PC-9 (cell line): ENCODE results near the gene PCDH9.

ENCODE experiments used
- EZH2 ChIP-seq: fragments of 200-600 bp; sonication (generic); IDR thresholded peaks from 2 replicates; pipeline ENCODE4 v1.8.0; 2017; ENCODE audit warnings: antibody characterized with exemption, low read depth
- TF ChIP-seq, protein P1 (sequence below): fragments of 200-600 bp; sonication (generic); conservative IDR thresholded peaks from 2 replicates; pipeline ENCODE4 v1.6.1; 2017; ENCODE audit warnings: mixed run types, antibody characterized with exemption, mild to moderate bottlenecking, moderate library complexity

- TF ChIP-seq, protein P1, sequence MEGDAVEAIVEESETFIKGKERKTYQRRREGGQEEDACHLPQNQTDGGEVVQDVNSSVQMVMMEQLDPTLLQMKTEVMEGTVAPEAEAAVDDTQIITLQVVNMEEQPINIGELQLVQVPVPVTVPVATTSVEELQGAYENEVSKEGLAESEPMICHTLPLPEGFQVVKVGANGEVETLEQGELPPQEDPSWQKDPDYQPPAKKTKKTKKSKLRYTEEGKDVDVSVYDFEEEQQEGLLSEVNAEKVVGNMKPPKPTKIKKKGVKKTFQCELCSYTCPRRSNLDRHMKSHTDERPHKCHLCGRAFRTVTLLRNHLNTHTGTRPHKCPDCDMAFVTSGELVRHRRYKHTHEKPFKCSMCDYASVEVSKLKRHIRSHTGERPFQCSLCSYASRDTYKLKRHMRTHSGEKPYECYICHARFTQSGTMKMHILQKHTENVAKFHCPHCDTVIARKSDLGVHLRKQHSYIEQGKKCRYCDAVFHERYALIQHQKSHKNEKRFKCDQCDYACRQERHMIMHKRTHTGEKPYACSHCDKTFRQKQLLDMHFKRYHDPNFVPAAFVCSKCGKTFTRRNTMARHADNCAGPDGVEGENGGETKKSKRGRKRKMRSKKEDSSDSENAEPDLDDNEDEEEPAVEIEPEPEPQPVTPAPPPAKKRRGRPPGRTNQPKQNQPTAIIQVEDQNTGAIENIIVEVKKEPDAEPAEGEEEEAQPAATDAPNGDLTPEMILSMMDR, result no peak
- TF ChIP-seq EZH2, result no peak
Observed at GRCh38 chr13:67099494-67099893, 130.6 kb downstream of the PCDH9 start.
